IMR-90 (cell line): Measurements from ENCODE around the gene CCN6. TPM values are rescaled to one million over a fixed set of nuclear protein-coding genes. Genes with fewer than 3 reads are reported as not detected.
"Not testable (repeated sequence)": the region's sequence is repeated elsewhere in the genome, so short reads cannot be mapped to it uniquely, and the experiment has no call there.

Experiments used
- ATAC-seq: fragments of 200-7000 bp; cut with Tn5 transposase; 2 replicates; pipeline ENCODE4 v1.9.1; 2020; ENCODE audit warnings: low read depth, mild to moderate bottlenecking, moderate library complexity
- BruUV-seq: library from RNA; stranded (reverse); fragments of 400-500 nt; replicated peaks from 2 replicates; lab custom pipeline; 2021; lab: Mats Ljungman, UMichigan
- CTCF ChIA-PET: fragments of 300-600 bp; formaldehyde crosslinking; extraction: SDS; loops from one replicate; lab custom pipeline; 2021; ENCODE audit warnings: antibody characterized with exemption; lab: Yijun Ruan, JAX
- POLR2A ChIA-PET: fragments of 300-600 bp; sonication (Branson Sonifier 250); formaldehyde crosslinking; loops from one replicate; lab custom pipeline; 2022; ENCODE audit warnings: antibody characterized with exemption; ENCODE audit not compliant: unreplicated experiment; lab: Charles Lee
- DNase-seq: peaks from one replicate; pipeline ENCODE4 v3.0.0; 2013
- H2AFZ ChIP-seq: replicated peaks from 2 replicates; pipeline ENCODE3; 2013; ENCODE audit warnings: low read length, mild to moderate bottlenecking; ENCODE audit not compliant: poor library complexity
- H2AK5ac ChIP-seq: 2 replicates; pipeline ENCODE4 v1.6.1; 2013; ENCODE audit warnings: low read depth, low read length, inconsistent platforms
- H2AK9ac ChIP-seq: replicated peaks from 2 replicates; pipeline ENCODE3; 2013; ENCODE audit warnings: mild to moderate bottlenecking, low read depth, low read length, moderate library complexity; ENCODE audit not compliant: poor library complexity
- H2BK120ac ChIP-seq: 2 replicates; pipeline ENCODE4 v1.6.1; 2013; ENCODE audit warnings: low read depth, low read length, inconsistent platforms
- H2BK15ac ChIP-seq: 3 replicates; pipeline ENCODE4 v1.6.1; 2013; ENCODE audit warnings: low read depth, low read length, inconsistent platforms
- H2BK20ac ChIP-seq: 2 replicates; pipeline ENCODE4 v1.6.1; 2013; ENCODE audit warnings: low read depth, mild to moderate bottlenecking, inconsistent platforms, low read length, moderate library complexity
- H2BK5ac ChIP-seq: 2 replicates; pipeline ENCODE4 v1.6.1; 2013; ENCODE audit warnings: mild to moderate bottlenecking, low read depth, low read length, inconsistent platforms; ENCODE audit not compliant: poor library complexity, severe bottlenecking
- H3K14ac ChIP-seq: replicated peaks from 2 replicates; pipeline ENCODE4 v1.6.1; 2013; ENCODE audit warnings: low read depth, low read length, inconsistent platforms
- H3K18ac ChIP-seq: 2 replicates; pipeline ENCODE4 v1.6.1; 2013; ENCODE audit warnings: low read depth, low read length, control low read depth
- H3K23ac ChIP-seq: 2 replicates; pipeline ENCODE4 v1.6.1; 2013; ENCODE audit warnings: low read depth, low read length, inconsistent platforms
- H3K27ac ChIP-seq: 2 replicates; pipeline ENCODE4 v1.5.1; 2013; ENCODE audit warnings: mild to moderate bottlenecking, control low read depth, low read length; ENCODE audit not compliant: insufficient read depth
- H3K27me3 ChIP-seq: 2 replicates; pipeline ENCODE4 v1.6.1; 2013; ENCODE audit warnings: low read length; ENCODE audit not compliant: control insufficient read depth, insufficient read depth
- H3K36me3 ChIP-seq: 2 replicates; pipeline ENCODE4 v1.6.1; 2013; ENCODE audit warnings: low read length, mixed read lengths; ENCODE audit not compliant: control insufficient read depth, insufficient read depth
- H3K4ac ChIP-seq: 2 replicates; pipeline ENCODE4 v1.6.1; 2013; ENCODE audit warnings: low read depth, low read length, inconsistent platforms
- H3K4me1 ChIP-seq: 2 replicates; pipeline ENCODE4 v1.6.1; 2013; ENCODE audit warnings: low read length, mixed read lengths; ENCODE audit not compliant: control insufficient read depth, insufficient read depth
- H3K4me2 ChIP-seq: 2 replicates; pipeline ENCODE4 v1.6.1; 2013; ENCODE audit warnings: low read depth, mild to moderate bottlenecking, control low read depth, low read length, moderate library complexity
- H3K4me3 ChIP-seq: 2 replicates; pipeline ENCODE4 v1.5.1; 2013; ENCODE audit warnings: low read depth, mild to moderate bottlenecking, control low read depth, low read length, moderate library complexity; ENCODE audit not compliant: insufficient read depth
- H3K56ac ChIP-seq: 2 replicates; pipeline ENCODE4 v1.6.1; 2013; ENCODE audit warnings: low read length, inconsistent platforms; ENCODE audit not compliant: insufficient read depth; ENCODE audit errors: extremely low read depth
- H3K79me1 ChIP-seq, 2 experiments: 2 replicates each; pipeline ENCODE4 v1.6.1; 2013; ENCODE audit warnings: low read length in 2 of 2, inconsistent platforms in 1 of 2, low read depth in 1 of 2
- H3K9ac ChIP-seq: 2 replicates; pipeline ENCODE4 v1.6.1; 2013; ENCODE audit warnings: low read depth, low read length, control low read depth
- H3K9me1 ChIP-seq: 2 replicates; pipeline ENCODE4 v1.6.1; 2013; ENCODE audit warnings: low read length, inconsistent platforms; ENCODE audit not compliant: insufficient read depth
- H3K9me3 ChIP-seq: 2 replicates; pipeline ENCODE4 v1.6.1; 2013; ENCODE audit warnings: low read length; ENCODE audit not compliant: control insufficient read depth, insufficient read depth
- H4K20me1 ChIP-seq: 2 replicates; pipeline ENCODE4 v1.6.1; 2013; ENCODE audit warnings: low read length, inconsistent platforms; ENCODE audit not compliant: insufficient read depth
- H4K5ac ChIP-seq: 2 replicates; pipeline ENCODE4 v1.6.1; 2013; ENCODE audit warnings: mild to moderate bottlenecking, low read depth, low read length, control low read depth
- H4K8ac ChIP-seq, 2 experiments: 2 replicates each; pipeline ENCODE4 v1.6.1; 2013; ENCODE audit warnings: low read depth in 2 of 2, low read length in 2 of 2, control low read depth in 1 of 2, inconsistent platforms in 1 of 2
- H4K91ac ChIP-seq: 2 replicates; pipeline ENCODE4 v1.6.1; 2013; ENCODE audit warnings: low read depth, low read length, inconsistent platforms; ENCODE audit not compliant: insufficient read depth
- CEBPB ChIP-seq: IDR thresholded peaks from 2 replicates; pipeline ENCODE4 v1.6.1; 2012; ENCODE audit warnings: low read depth, low read length, improper control_type of control experiment
- MAFK ChIP-seq: IDR thresholded peaks from 2 replicates; pipeline ENCODE4 v1.6.1; 2012; ENCODE audit warnings: low read depth, low read length, improper control_type of control experiment
- POLR2A ChIP-seq: IDR thresholded peaks from 2 replicates; pipeline ENCODE4 v1.6.1; 2012; ENCODE audit warnings: mild to moderate bottlenecking, low read depth, low read length
- RAD21 ChIP-seq: IDR thresholded peaks from 2 replicates; pipeline ENCODE4 v1.6.1; 2012; ENCODE audit warnings: low read length, improper control_type of control experiment
- WGBS, 2 experiments: methylation state at CpG; one replicate each; pipeline versions ENCODE4 v1.1.5 to v1.1.7; 2013; ENCODE audit warnings: missing lambda C conversion rate in 2 of 2; ENCODE audit not compliant: insufficient read length in 1 of 2; ENCODE audit errors: extremely low coverage in 2 of 2; 5-methylcytosine and 5-hydroxymethylcytosine counted together
- dilution Hi-C: fragments of 300-500 bp; cut with HindIII; formaldehyde crosslinking; loops from one replicate; pipeline ENCODE4 v1.14.3; 2018; ENCODE audit warnings: low sequenced_read_pairs; ENCODE audit not compliant: unreplicated experiment
- in situ Hi-C: fragments of 300-500 bp; cut with MboI; formaldehyde crosslinking; loops from 3 replicates; pipeline ENCODE4 v1.14.3; 2019; ENCODE audit warnings: low sequenced_read_pairs, inconsistent platforms, mixed read lengths
- intact Hi-C: fragments of 100-400 bp; cut with micrococcal nuclease; formaldehyde crosslinking; loops from 2 replicates; pipeline ENCODE4 v1.10.0; 2022
- polyA plus RNA-seq, 3 experiments: library from polyadenylated mRNA; depleted of rRNA; stranded (reverse); fragments of >200 nt; gene quantifications; 2 replicates each; pipeline ENCODE4 v1.2.3, GENCODE V29; 2012; ENCODE audit warnings: low replicate concordance in 1 of 3
- total RNA-seq: library from RNA; depleted of rRNA; stranded (reverse); fragments of >200 nt; gene quantifications from 2 replicates; pipeline ENCODE4 v1.2.3, GENCODE V29; 2012

CCN6 gene
- total and polyA plus RNA-seq, 2 of the 4 experiments (the other 2 are of a cell fraction): not detected

DNA sequence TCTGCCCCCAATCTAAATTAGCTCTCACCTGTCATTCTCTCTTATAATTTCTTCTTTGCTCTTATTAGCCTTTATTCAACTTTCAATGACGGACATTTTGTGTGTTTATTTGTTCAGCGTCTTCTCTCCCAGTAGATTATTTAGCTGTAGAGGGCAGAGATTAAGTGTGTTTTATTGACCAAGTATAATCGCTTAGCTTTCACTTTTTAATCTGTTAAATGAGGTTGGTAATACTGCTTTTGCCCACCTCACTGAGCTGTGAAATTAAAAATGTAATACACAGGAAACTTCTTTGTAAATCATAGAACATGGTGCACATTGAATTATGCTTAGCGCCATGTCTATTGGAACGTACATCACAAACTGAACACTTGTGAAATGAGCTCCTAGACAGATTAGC is 3.5 kb upstream of the CCN6 start:
- no peak overlapping the region for H4K8ac ChIP-seq
- ATAC-seq: no peak
- no peak overlapping the region for H3K18ac ChIP-seq
- H3K14ac ChIP-seq: no peak overlapping the region
- ChIA-PET CTCF (no interaction called here), POLR2A (interaction anchor here (0.6 kb wide), 1 partner anchor 43 kb away, joined by 3 read pairs; no protein-coding TSS in a partner anchor)
- H4K5ac ChIP-seq: no peak overlapping the region
- WGBS, 2 experiments: no CpG with 5 or more reads among the region's 5 CpGs
- H3K9me1 ChIP-seq: no peaks in the 10 kb centered on the region
- H4K91ac ChIP-seq: no peak overlapping the region
- H2AK5ac ChIP-seq: no peak overlapping the region
- H3K56ac ChIP-seq: no peak overlapping the region
- H3K23ac ChIP-seq: no peak overlapping the region
- H2AK9ac ChIP-seq: no peak overlapping the region
- TF ChIP-seq CEBPB: no peak
- peak; percentile 53 for TF ChIP-seq MAFK
- no peak for TF ChIP-seq RAD21
- no peak for TF ChIP-seq POLR2A
- intact Hi-C loops (no loop called here), in situ Hi-C loops (no loop called here), dilution Hi-C loops (no loop called here)
- H3K9ac ChIP-seq: no peak overlapping the region
- H2AFZ ChIP-seq: no peak overlapping the region
- no peaks in the 10 kb centered on the region; the same call in none of the 2 replicates for H3K4me1 ChIP-seq
- no peak overlapping the region for H2BK120ac ChIP-seq
- H4K20me1 ChIP-seq: no peaks in the 10 kb centered on the region
- H2BK20ac ChIP-seq: no peak overlapping the region
- no peak overlapping the region for H3K27ac ChIP-seq
- H3K4ac ChIP-seq: no peak overlapping the region
- BruUV-seq: no TSS peak
- H3K27me3 ChIP-seq: no peaks in the 10 kb centered on the region
- no peak overlapping the region for H3K4me2 ChIP-seq
- H2BK5ac ChIP-seq: no peak overlapping the region
- no peak overlapping the region for H3K4me3 ChIP-seq
- no peaks in the 10 kb centered on the region for H3K36me3 ChIP-seq
- no peaks in the 10 kb centered on the region for H3K79me1 ChIP-seq
- H3K9me3 ChIP-seq: no peaks in the 10 kb centered on the region; the same call in 1 of the 2 replicates
- H2BK15ac ChIP-seq: no peak overlapping the region
- DNase-seq: no peak

GRCh38 chr6:112051251-112051740 is 2.6 kb upstream of the CCN6 start:
- H4K8ac ChIP-seq, H3K9me3 ChIP-seq, H3K9me1 ChIP-seq, CTCF ChIA-PET, H3K4me2 ChIP-seq, H2AK9ac ChIP-seq, H3K36me3 ChIP-seq, H3K79me1 ChIP-seq, H3K14ac ChIP-seq, H4K20me1 ChIP-seq, H3K23ac ChIP-seq, POLR2A ChIA-PET, H3K9ac ChIP-seq, dilution Hi-C loops, H2BK20ac ChIP-seq, H4K91ac ChIP-seq, H2AK5ac ChIP-seq, H3K4ac ChIP-seq, H4K5ac ChIP-seq, DNase-seq, ATAC-seq, H3K18ac ChIP-seq, H2AFZ ChIP-seq, H3K4me3 ChIP-seq, H3K27ac ChIP-seq, H3K56ac ChIP-seq, H3K4me1 ChIP-seq, H3K27me3 ChIP-seq, in situ Hi-C loops, intact Hi-C loops, H2BK15ac ChIP-seq, H2BK120ac ChIP-seq, BruUV-seq, H2BK5ac ChIP-seq: not testable (repeated sequence)
- no CpG with 5 or more reads among the region's 4 CpGs for WGBS, 2 experiments
